Ascending aorta (tissue), 2 donors: Measurements from ENCODE around the gene LMOD3. TPM values are rescaled to one million over a fixed set of nuclear protein-coding genes. Genes with fewer than 3 reads are reported as not detected.

Experiments
- DNase-seq, 2 donors: peaks; one replicate each; pipeline ENCODE4 v3.0.0-alpha.2; 2019; ENCODE audit warnings: low spot score in 2 of 2
- H3K27ac ChIP-seq, 2 donors: fragments of 200-600 bp; sonication (generic); one replicate each; pipeline ENCODE4 v1.5.1; 2016 to 2017; ENCODE audit warnings: mild to moderate bottlenecking in 1 of 2
- H3K27me3 ChIP-seq: fragments of 200-600 bp; sonication (generic); one replicate; pipeline ENCODE4 v1.5.1; 2017
- H3K36me3 ChIP-seq, 2 donors: fragments of 200-600 bp; sonication (generic); one replicate each; pipeline ENCODE4 v1.5.1; 2016
- H3K4me1 ChIP-seq, 2 donors: fragments of 200-600 bp; sonication (generic); one replicate each; pipeline ENCODE4 v1.5.1; 2016 to 2017; ENCODE audit warnings: mild to moderate bottlenecking in 1 of 2
- H3K4me3 ChIP-seq, 2 donors: fragments of 200-600 bp; sonication (generic); one replicate each; pipeline ENCODE4 v1.5.1; 2016 to 2017; ENCODE audit warnings: mild to moderate bottlenecking in 1 of 2
- H3K9me3 ChIP-seq, 2 donors: fragments of 200-600 bp; sonication (generic); one replicate each; pipeline ENCODE4 v1.5.1; 2016
- intact Hi-C: fragments of 100-400 bp; cut with DNase I; formaldehyde crosslinking; loops from one replicate; pipeline ENCODE4 v1.15.1; 2023
- total RNA-seq: library from RNA; depleted of rRNA; stranded (reverse); fragments of >200 nt; gene quantifications from one replicate; pipeline ENCODE4 v1.1.0, GENCODE V29; 2016
- TF ChIP-seq, protein P1 (sequence below), 3 experiments: fragments of 200-600 bp in 2 of 3; fragments of 450-650 bp in 1 of 3; sonication (generic) in 2 of 3; IDR thresholded peaks; one replicate each; pipeline ENCODE4 v1.5.1; 2016 to 2019; ENCODE audit warnings: antibody characterized with exemption in 3 of 3, mild to moderate bottlenecking in 1 of 3, moderate library complexity in 1 of 3

The LMOD3 gene
- total RNA-seq, 1 donor from 2014 or later: not detected

GRCh38 chr3:69113536-69113935, 8.9 kb downstream of the LMOD3 start:
- H3K36me3 ChIP-seq: no peaks in the 10 kb centered on the region

GRCh38 chr3:69110941-69111546, 11.4 kb downstream of the LMOD3 start:
- peaks cover 0 to 4% of the 10 kb centered on the region in 2 donors for H3K36me3 ChIP-seq
- no peaks in the 10 kb centered on the region for H3K9me3 ChIP-seq
- no peaks in the 10 kb centered on the region for H3K27me3 ChIP-seq
- intact Hi-C loops: no loop called here
- no peak overlapping the region for H3K4me3 ChIP-seq
- H3K4me1 ChIP-seq: peaks cover 0 to 7% of the 10 kb centered on the region in 2 donors
- no peak for DNase-seq
- no peak overlapping the region for H3K27ac ChIP-seq
- TF ChIP-seq, protein P1, sequence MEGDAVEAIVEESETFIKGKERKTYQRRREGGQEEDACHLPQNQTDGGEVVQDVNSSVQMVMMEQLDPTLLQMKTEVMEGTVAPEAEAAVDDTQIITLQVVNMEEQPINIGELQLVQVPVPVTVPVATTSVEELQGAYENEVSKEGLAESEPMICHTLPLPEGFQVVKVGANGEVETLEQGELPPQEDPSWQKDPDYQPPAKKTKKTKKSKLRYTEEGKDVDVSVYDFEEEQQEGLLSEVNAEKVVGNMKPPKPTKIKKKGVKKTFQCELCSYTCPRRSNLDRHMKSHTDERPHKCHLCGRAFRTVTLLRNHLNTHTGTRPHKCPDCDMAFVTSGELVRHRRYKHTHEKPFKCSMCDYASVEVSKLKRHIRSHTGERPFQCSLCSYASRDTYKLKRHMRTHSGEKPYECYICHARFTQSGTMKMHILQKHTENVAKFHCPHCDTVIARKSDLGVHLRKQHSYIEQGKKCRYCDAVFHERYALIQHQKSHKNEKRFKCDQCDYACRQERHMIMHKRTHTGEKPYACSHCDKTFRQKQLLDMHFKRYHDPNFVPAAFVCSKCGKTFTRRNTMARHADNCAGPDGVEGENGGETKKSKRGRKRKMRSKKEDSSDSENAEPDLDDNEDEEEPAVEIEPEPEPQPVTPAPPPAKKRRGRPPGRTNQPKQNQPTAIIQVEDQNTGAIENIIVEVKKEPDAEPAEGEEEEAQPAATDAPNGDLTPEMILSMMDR (IDR thresholded peaks at IDR 0.05): no peak

More at GRCh38 chr3:69113536-69113935, 8.9 kb downstream of the LMOD3 start:
- Histone ChIP-seq H3K9me3 (no peaks in the 10 kb centered on the region), H3K4me3 (no peak overlapping the region), H3K4me1 (peaks cover 0 to 5% of the 10 kb centered on the region in 2 donors), H3K27me3 (no peaks in the 10 kb centered on the region), H3K27ac (no peak overlapping the region)
- TF ChIP-seq, protein P1 (IDR thresholded peaks at IDR 0.05): no peak
- intact Hi-C loops: no loop called here
- DNase-seq: no peak

DNA sequence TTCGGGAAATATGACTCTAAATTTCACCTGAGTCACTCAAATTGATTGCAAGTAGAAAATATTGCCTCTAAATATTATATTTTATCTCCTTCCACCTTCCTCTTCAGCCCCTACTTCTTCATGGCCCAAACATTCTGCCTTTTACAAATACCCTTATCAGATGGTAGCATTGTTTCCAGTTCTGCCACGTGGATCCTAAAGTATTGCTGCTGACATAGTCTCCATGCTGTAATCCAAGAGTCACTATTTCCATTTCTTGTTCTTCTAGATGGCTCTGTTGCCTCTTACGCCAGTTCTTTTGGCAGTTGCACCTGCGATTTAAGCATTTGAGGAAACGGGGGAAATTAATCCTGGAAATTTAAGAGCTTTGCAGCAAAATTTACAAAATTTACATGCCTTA, 13.6 kb downstream of the LMOD3 start:
- Histone ChIP-seq H3K9me3 (no peaks in the 10 kb centered on the region), H3K4me1 (peaks cover 0 to 13% of the 10 kb centered on the region in 2 donors), H3K27ac (no peak overlapping the region), H3K4me3 (no peak overlapping the region), H3K36me3 (peaks cover 11 to 23% of the 10 kb centered on the region in 2 donors), H3K27me3 (no peaks in the 10 kb centered on the region)
- intact Hi-C loops: no loop called here
- no peak for DNase-seq
- TF ChIP-seq, protein P1 (IDR thresholded peaks at IDR 0.05): no peak

GRCh38 chr3:69107841-69108240, 14.6 kb downstream of the LMOD3 start:
- intact Hi-C loops: no loop called here
- no peak overlapping the region for H3K4me3 ChIP-seq
- no peaks in the 10 kb centered on the region for H3K27me3 ChIP-seq
- peaks cover 0 to 13% of the 10 kb centered on the region in 2 donors for H3K4me1 ChIP-seq
- H3K36me3 ChIP-seq: peaks cover 21 to 31% of the 10 kb centered on the region in 2 donors
- no peaks in the 10 kb centered on the region for H3K9me3 ChIP-seq
- H3K27ac ChIP-seq: no peak overlapping the region
- no peak for DNase-seq
- TF ChIP-seq, protein P1 (IDR thresholded peaks at IDR 0.05): no peak

DNA sequence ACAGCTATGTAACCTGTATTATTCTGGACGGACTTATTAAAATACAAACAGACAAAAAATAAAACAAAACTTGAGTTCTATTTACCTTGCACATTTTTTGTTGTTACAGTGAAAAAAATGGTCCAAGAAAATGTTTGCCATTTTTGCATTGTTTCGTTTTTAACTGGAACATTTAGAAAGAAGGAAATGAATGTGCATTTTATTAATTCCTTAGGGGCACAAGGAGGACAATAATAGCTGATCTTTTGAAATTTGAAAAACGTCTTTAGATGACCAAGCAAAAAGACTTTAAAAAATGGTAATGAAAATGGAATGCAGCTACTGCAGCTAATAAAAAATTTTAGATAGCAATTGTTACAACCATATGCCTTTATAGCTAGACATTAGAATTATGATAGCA, 17.1 kb downstream of the LMOD3 start:
- Histone ChIP-seq H3K36me3 (peaks cover 39 to 44% of the 10 kb centered on the region in 2 donors), H3K27ac (no peak overlapping the region), H3K27me3 (no peaks in the 10 kb centered on the region), H3K4me3 (no peak overlapping the region), H3K9me3 (no peaks in the 10 kb centered on the region), H3K4me1 (peaks cover 0 to 15% of the 10 kb centered on the region in 2 donors)
- intact Hi-C loops: no loop called here
- TF ChIP-seq, protein P1 (IDR thresholded peaks at IDR 0.05): no peak
- DNase-seq: no peak
